CD4-positive, alpha-beta T cell treated with Interleukin-15 for 4 hours (primary cell): ENCODE data around the gene BOLL.
"Not testable (repeated sequence)": the region's sequence is repeated elsewhere in the genome, so short reads cannot be mapped to it uniquely, and the experiment has no call there.

Experiments used
- DNase-seq: peaks from one replicate; pipeline ENCODE4 v3.0.0-alpha.2; 2020; ENCODE audit warnings: low spot score

Gene BOLL

GRCh38 chr2:197784956-197785941, at the start of gene BOLL:
Gene BOLL, minus strand, starts transcription at chr2:197785319. Its CDS starts 3,469 bp downstream, at chr2:197781850.
- DNase-seq = no peak

GRCh38 chr2:197834771-197835170, 49.7 kb upstream of the BOLL start:
- DNase-seq = not testable (repeated sequence)

GRCh38 chr2:197828464-197829135, 43.5 kb upstream of the BOLL start:
- DNase-seq = no peak

GRCh38 chr2:197827618-197828017, 42.5 kb upstream of the BOLL start:
- no peak for DNase-seq

- DNase-seq = no peak
Observed at GRCh38 chr2:197822333-197822732, 37.2 kb upstream of the BOLL start.

GRCh38 chr2:197821550-197822289, 36.6 kb upstream of the BOLL start:
- no peak for DNase-seq

GRCh38 chr2:197814526-197814925, 29.4 kb upstream of the BOLL start:
- no peak for DNase-seq

GRCh38 chr2:197813093-197813787, 28.1 kb upstream of the BOLL start:
- DNase-seq = peak; percentile 22

GRCh38 chr2:197810491-197810890, 25.4 kb upstream of the BOLL start:
- DNase-seq = no peak

- no peak for DNase-seq
Observed at GRCh38 chr2:197810016-197810415, 24.9 kb upstream of the BOLL start.

- DNase-seq = no peak
Observed at GRCh38 chr2:197809064-197809463, 23.9 kb upstream of the BOLL start.

GRCh38 chr2:197805715-197806633, 20.9 kb upstream of the BOLL start:
- no peak for DNase-seq

GRCh38 chr2:197804758-197805714, 19.9 kb upstream of the BOLL start:
- no peak for DNase-seq

- DNase-seq = peak; percentile 93
Observed at GRCh38 chr2:197804049-197804757, 19.1 kb upstream of the BOLL start, which contains the start of gene PLCL1. Gene PLCL1, plus strand, starts transcription at chr2:197804593.

- peak; percentile 52 for DNase-seq
Observed at GRCh38 chr2:197803033-197803444, 17.9 kb upstream of the BOLL start.

GRCh38 chr2:197801033-197801432, 15.9 kb upstream of the BOLL start:
- no peak for DNase-seq

- DNase-seq = no peak
Observed at GRCh38 chr2:197800091-197800490, 15.0 kb upstream of the BOLL start.

- no peak for DNase-seq
Observed at GRCh38 chr2:197799068-197799467, 13.9 kb upstream of the BOLL start.

GRCh38 chr2:197798187-197798586, 13.1 kb upstream of the BOLL start:
- no peak for DNase-seq
